ENCODE measurements around the gene MAP2K5.

The MAP2K5 gene

GRCh38 chr15:67839929-67840748 lies 297.6 kb downstream of the MAP2K5 start, which contains the start of gene RNU6-1:
TSS of gene RNU6-1 (minus strand) at chr15:67840045.
- TF ChIP-seq ZNF274 (IDR thresholded peaks at IDR 0.05; ENCODE audit: low read depth, low read length): no peak
- H3K4me3 ChIP-seq (ENCODE audit: low read length): peak within 1 kb of the TSS; percentile 89

- no peak for TF ChIP-seq ZNF274 (IDR thresholded peaks at IDR 0.05; ENCODE audit: low read depth, low read length)
- H3K4me3 ChIP-seq (ENCODE audit: low read length): peak overlapping the region; percentile 89
Observed at GRCh38 chr15:67840749-67841512, 298.4 kb downstream of the MAP2K5 start.

- TF ChIP-seq ZNF274 (IDR thresholded peaks at IDR 0.05; ENCODE audit: low read depth, low read length): no peak
- H3K4me3 ChIP-seq (ENCODE audit: low read length): no peak overlapping the region; the same call in 1 of the 2 replicates
Observed at GRCh38 chr15:67841513-67841762, 298.9 kb downstream of the MAP2K5 start.

- TF ChIP-seq ZNF274 (IDR thresholded peaks at IDR 0.05; ENCODE audit: low read depth, low read length): no peak
- no peak overlapping the region for H3K4me3 ChIP-seq (ENCODE audit: low read length)
Observed at GRCh38 chr15:67843092-67843501, 300.6 kb downstream of the MAP2K5 start.

- no peak for TF ChIP-seq ZNF274 (IDR thresholded peaks at IDR 0.05; ENCODE audit: low read depth, low read length)
- H3K4me3 ChIP-seq (ENCODE audit: low read length): no peak overlapping the region
Observed at GRCh38 chr15:67843571-67844387, 301.3 kb downstream of the MAP2K5 start.

GRCh38 chr15:67845974-67846373 lies 303.5 kb downstream of the MAP2K5 start:
- H3K4me3 ChIP-seq (ENCODE audit: low read length): no peak overlapping the region
- no peak for TF ChIP-seq ZNF274 (IDR thresholded peaks at IDR 0.05; ENCODE audit: low read depth, low read length)

GRCh38 chr15:67849538-67849937 lies 307.0 kb downstream of the MAP2K5 start:
- H3K4me3 ChIP-seq (ENCODE audit: low read length): no peak overlapping the region
- TF ChIP-seq ZNF274 (IDR thresholded peaks at IDR 0.05; ENCODE audit: low read depth, low read length): no peak

- TF ChIP-seq ZNF274 (IDR thresholded peaks at IDR 0.05; ENCODE audit: low read depth, low read length): no peak
- no peak overlapping the region for H3K4me3 ChIP-seq (ENCODE audit: low read length)
Observed at GRCh38 chr15:67850336-67850735, 307.8 kb downstream of the MAP2K5 start.

- no peak overlapping the region for H3K4me3 ChIP-seq (ENCODE audit: low read length)
- TF ChIP-seq ZNF274 (IDR thresholded peaks at IDR 0.05; ENCODE audit: low read depth, low read length): no peak
Observed at GRCh38 chr15:67850994-67851571, 308.6 kb downstream of the MAP2K5 start.

- TF ChIP-seq ZNF274 (IDR thresholded peaks at IDR 0.05; ENCODE audit: low read depth, low read length): no peak
- no peak overlapping the region for H3K4me3 ChIP-seq (ENCODE audit: low read length)
Observed at GRCh38 chr15:67852418-67852817, 309.9 kb downstream of the MAP2K5 start.

GRCh38 chr15:67853454-67853853 lies 311.0 kb downstream of the MAP2K5 start:
- no peak for TF ChIP-seq ZNF274 (IDR thresholded peaks at IDR 0.05; ENCODE audit: low read depth, low read length)
- H3K4me3 ChIP-seq (ENCODE audit: low read length): no peak overlapping the region

- H3K4me3 ChIP-seq (ENCODE audit: low read length): no peak overlapping the region
- TF ChIP-seq ZNF274 (IDR thresholded peaks at IDR 0.05; ENCODE audit: low read depth, low read length): no peak
Observed at GRCh38 chr15:67854358-67854757, 311.9 kb downstream of the MAP2K5 start.

- H3K4me3 ChIP-seq (ENCODE audit: low read length): no peak overlapping the region
- TF ChIP-seq ZNF274 (IDR thresholded peaks at IDR 0.05; ENCODE audit: low read depth, low read length): no peak
Observed at GRCh38 chr15:67855842-67856241, 313.3 kb downstream of the MAP2K5 start.
